Thoracic aorta (tissue), 2 donors: Measurements from ENCODE around the gene ZNF519. TPM values are rescaled to one million over a fixed set of nuclear protein-coding genes. Genes with fewer than 3 reads are reported as not detected.
"Not testable (repeated sequence)": the region's sequence is repeated elsewhere in the genome, so short reads cannot be mapped to it uniquely, and the experiment has no call there.

Experiments used
- ATAC-seq: fragments of 150-250 bp; one replicate; pipeline ENCODE4 v1.8.0; 2017; ENCODE audit warnings: low read depth; ENCODE audit not compliant: insufficient number of reproducible peaks, low FRiP score
- DNase-seq: peaks from one replicate; pipeline ENCODE4 v3.0.0-alpha.2; 2020; ENCODE audit warnings: low spot score
- H3K27ac ChIP-seq, 2 donors: fragments of 200-600 bp; sonication (generic); 1 replicate in 1 of 2; 2 replicates in 1 of 2; pipeline ENCODE4 v1.5.1; 2016; ENCODE audit warnings: mild to moderate bottlenecking in 2 of 2, moderate library complexity in 2 of 2
- H3K27me3 ChIP-seq: fragments of 200-600 bp; sonication (generic); replicated peaks from 2 replicates; pipeline ENCODE4 v1.6.0; 2016; ENCODE audit warnings: mild to moderate bottlenecking; ENCODE audit not compliant: insufficient read depth
- H3K36me3 ChIP-seq: fragments of 200-600 bp; sonication (generic); one replicate; pipeline ENCODE4 v1.5.1; 2016
- H3K4me1 ChIP-seq, 2 donors: fragments of 200-600 bp; sonication (generic); 1 replicate in 1 of 2; 2 replicates in 1 of 2; pipeline versions ENCODE4 v1.5.1 to v1.6.0; 2016; ENCODE audit warnings: low read depth in 2 of 2, mild to moderate bottlenecking in 1 of 2; ENCODE audit not compliant: control insufficient read depth in 1 of 2
- H3K4me3 ChIP-seq: fragments of 200-600 bp; sonication (generic); 2 replicates; pipeline ENCODE4 v1.5.1; 2016; ENCODE audit warnings: mild to moderate bottlenecking
- H3K9me3 ChIP-seq: fragments of 200-600 bp; sonication (generic); 2 replicates; pipeline ENCODE4 v1.5.1; 2016
- total RNA-seq, 2 donors: library from RNA; depleted of rRNA; stranded (reverse); fragments of >200 nt; gene quantifications; one replicate each; pipeline versions ENCODE4 v1.1.0 to v1.2.3, GENCODE V29; 2016

Gene ZNF519
- total RNA-seq, 2 donors from 2014 or later: 1.7 to 10.4 TPM

GRCh38 chr18:14171301-14172141, 39.3 kb upstream of the ZNF519 start:
- not testable (repeated sequence) for DNase-seq, H3K4me1 ChIP-seq, H3K4me3 ChIP-seq, H3K36me3 ChIP-seq, H3K9me3 ChIP-seq, ATAC-seq, H3K27me3 ChIP-seq, H3K27ac ChIP-seq

DNA sequence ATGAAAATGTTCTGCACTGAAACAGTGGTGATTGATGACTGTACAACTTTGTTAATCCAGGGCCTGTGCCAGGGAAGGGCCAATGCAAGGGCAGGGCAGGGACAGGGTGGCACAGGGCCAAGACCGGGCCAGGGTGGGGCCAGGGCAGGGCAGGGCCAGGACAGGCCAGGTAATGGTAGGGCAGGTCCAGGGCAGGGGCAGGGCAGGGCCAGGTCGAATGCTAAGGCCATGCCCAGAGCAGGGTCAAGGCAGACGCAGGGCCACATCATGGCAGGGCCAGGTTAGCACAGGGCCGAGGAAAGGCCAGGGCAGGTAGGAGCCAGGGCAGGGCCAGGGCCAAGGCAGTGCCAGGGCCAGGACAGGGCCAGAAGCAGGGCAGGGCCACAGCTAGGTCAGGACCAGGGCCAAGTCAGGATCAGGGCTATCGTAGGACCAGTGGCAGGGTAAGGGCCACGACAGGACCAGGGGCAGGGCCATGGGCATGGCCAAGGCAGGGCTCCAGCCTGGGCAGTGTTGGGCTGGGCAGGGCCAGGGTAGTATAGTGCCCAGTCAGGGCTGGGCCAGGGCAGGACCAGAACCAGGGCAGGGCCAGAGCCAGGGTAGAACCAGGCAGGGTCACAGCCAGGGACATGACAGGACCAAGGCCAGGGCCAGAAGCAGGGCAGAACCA, 38.3 kb upstream of the ZNF519 start:
- H3K4me1 ChIP-seq, DNase-seq, H3K4me3 ChIP-seq, H3K36me3 ChIP-seq, H3K27ac ChIP-seq, H3K27me3 ChIP-seq, H3K9me3 ChIP-seq, ATAC-seq: not testable (repeated sequence)

DNA sequence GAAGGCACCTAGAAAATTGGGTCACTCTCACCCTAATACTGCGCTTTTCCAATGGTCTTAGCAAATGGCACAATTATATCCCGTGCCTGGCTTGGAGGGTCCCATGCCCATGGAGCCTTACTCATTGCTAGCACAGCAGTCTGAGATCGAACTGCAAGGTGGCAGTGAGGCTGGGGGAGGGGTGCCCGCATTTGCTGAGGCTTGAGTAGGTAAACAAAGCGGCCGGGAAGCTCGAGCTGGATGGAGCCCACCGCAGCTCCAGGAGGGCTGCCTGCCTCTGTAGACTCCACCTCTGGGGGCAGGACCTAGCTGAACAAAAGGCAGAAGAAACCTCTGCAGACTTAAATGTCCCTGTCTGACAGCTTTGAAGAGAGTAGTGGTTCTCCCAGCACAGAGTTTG, 30.7 kb upstream of the ZNF519 start:
- not testable (repeated sequence) for H3K27me3 ChIP-seq, DNase-seq, H3K9me3 ChIP-seq, H3K4me3 ChIP-seq, H3K4me1 ChIP-seq, H3K36me3 ChIP-seq, ATAC-seq, H3K27ac ChIP-seq

DNA sequence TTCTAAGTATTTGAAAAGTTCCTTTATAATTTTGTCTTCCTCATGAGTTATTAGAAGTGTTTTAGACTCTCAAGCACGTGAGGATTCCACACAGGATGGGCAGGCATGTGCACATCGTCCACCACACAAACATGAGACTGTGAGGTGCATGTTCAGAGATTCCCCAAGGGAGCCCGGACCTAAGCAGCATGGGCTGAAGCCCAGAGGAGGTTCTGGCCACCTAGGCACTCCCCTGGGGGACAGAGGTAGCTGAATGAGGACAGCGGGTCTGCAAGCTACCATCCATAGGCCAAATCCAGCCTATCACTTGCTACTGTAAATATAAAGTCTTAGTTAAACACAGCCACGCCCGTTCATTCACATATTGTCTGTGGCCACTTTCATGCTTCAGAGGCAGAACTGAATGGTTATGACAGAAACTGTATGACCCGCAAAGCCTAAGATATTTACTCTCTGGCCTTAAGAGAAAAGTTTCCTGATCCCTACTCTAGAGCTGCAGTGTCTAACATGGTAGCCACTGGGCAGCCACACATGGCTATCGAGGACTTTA, 19.4 kb upstream of the ZNF519 start:
- not testable (repeated sequence) for H3K9me3 ChIP-seq, H3K4me3 ChIP-seq, H3K27ac ChIP-seq, ATAC-seq, DNase-seq, H3K4me1 ChIP-seq, H3K36me3 ChIP-seq, H3K27me3 ChIP-seq

DNA sequence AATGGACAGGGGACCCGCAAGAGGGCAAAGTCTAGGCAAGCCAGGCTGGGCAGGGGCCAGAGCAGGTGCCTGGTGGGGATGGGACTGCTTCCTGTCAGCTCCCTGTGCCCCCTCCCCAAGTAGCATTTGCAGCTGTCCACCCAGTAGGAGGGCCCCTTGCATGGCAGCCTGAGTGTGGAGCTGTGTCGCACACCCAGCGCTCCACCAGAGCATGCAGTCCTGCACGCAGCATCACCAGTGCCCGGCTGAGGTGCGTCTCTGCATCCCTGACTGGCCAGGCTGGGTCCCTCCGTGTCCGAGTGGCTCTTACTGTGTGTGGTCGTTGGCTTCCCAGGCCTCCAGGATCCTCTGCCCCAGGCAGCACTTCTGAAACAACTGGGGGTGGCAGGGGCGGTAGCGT, 18.5 kb upstream of the ZNF519 start:
- not testable (repeated sequence) for H3K36me3 ChIP-seq, ATAC-seq, H3K27ac ChIP-seq, DNase-seq, H3K9me3 ChIP-seq, H3K4me1 ChIP-seq, H3K4me3 ChIP-seq, H3K27me3 ChIP-seq

- H3K27me3 ChIP-seq, H3K4me3 ChIP-seq, H3K27ac ChIP-seq, DNase-seq, ATAC-seq, H3K9me3 ChIP-seq, H3K36me3 ChIP-seq, H3K4me1 ChIP-seq: not testable (repeated sequence)
Observed at GRCh38 chr18:14149916-14150420, 17.7 kb upstream of the ZNF519 start.

DNA sequence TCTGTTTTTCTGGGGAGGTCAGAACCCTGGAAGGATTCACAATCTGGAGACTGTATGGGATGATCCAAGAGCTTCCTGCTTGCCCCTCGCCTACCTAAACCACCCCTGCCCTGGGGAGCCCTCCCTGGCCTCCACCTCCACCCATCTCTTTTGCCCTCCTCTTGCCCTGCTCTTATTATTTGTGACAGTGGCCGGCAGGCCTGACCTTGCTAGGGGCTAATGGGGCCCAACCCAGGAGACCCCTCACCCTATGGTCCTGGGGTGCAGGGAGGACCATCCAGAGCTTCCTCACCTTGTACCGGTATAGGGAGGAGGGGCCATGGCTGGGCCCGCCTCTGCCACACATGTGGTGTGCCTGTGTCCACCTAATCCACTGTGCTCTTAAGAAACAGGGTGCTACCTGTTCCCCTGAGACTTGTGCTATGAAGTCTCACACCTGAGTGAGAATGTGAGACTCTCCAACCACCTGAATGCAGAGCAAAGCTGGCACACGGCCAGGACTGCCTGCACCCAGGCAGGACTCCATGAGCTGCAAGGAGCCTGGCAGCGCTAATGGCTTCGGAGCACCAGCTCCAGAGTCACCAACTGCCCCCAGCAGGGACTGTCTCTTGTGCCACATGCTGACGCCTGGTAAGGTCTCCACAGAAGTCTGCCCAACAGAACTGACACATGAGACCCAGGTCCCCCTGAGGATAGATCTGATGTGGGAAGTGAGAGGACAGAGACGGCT, 17.1 kb upstream of the ZNF519 start:
- ATAC-seq, DNase-seq: not testable (repeated sequence)

DNA sequence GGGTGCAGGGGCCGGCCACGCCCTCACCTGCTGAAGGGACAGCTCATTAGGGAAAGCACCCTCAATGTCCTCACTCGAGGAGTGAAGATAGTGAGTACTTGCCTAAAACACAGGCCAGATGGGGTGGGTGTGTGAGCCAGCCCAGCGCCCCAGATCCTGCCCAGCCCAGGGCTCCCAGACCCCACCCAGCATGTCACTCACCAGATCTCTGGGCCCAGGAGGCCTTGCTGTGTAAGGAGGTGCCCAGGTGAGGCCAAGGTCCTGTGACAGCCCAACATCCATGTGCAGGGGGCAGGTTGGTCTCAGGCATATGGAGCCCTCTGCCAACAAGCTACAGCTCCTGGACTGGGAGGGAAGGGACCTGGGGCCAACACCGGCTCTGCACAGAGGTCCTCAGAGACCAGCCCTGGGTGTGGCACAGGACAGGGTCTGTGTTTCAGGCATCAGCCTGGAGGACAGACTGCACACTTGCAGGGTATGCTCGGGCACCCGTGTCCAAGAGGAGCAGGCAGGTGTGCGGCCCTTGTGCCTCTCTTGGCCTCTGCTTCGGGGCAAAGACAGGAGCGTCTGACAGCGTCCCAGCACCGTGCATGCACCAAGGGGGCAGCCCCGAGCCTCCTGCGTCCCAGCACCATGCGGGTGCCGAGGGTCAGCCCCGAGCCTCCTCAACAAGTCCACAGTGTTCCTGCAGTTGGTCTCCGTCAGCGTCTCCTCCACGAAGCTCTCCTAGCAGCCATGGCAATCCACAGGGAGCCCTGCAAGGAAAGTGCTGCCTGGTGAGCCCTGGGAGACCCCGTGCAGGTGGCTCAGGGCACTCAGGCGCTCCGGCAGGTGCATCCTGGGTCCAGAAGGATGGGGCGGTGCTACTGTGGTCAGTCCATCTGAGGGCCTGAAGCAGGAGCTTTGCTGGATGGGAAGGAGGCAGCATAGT, 16.0 kb upstream of the ZNF519 start:
- not testable (repeated sequence) for H3K27me3 ChIP-seq, ATAC-seq, H3K9me3 ChIP-seq, H3K36me3 ChIP-seq, H3K4me3 ChIP-seq, DNase-seq, H3K27ac ChIP-seq, H3K4me1 ChIP-seq

More for the DNA sequence above, 17.1 kb upstream of the ZNF519 start:
- not testable (repeated sequence) for H3K27ac ChIP-seq, H3K4me3 ChIP-seq, H3K36me3 ChIP-seq, H3K27me3 ChIP-seq, H3K9me3 ChIP-seq, H3K4me1 ChIP-seq

DNA sequence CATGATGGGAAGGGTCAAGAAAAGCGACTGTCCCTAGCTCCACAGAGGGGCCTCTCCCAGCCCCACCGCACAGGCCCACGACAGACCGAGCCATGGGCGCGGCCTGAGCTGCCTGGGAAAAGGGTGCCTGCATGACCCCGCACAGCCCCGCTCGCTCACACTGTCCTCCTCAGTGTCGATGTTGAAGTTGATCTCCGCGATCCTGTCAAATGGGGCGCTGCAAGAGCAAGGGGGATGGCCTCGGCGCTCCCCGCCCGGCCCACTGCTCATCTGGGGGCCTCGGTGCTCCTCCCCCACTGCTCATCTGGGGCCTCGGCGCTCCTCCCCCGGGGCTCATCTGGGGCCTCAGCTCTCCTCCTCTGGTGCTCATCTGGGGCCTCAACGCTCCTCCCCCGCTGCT, 14.5 kb upstream of the ZNF519 start:
- H3K36me3 ChIP-seq, H3K27ac ChIP-seq, H3K9me3 ChIP-seq, DNase-seq, H3K27me3 ChIP-seq, H3K4me3 ChIP-seq, H3K4me1 ChIP-seq, ATAC-seq: not testable (repeated sequence)

DNA sequence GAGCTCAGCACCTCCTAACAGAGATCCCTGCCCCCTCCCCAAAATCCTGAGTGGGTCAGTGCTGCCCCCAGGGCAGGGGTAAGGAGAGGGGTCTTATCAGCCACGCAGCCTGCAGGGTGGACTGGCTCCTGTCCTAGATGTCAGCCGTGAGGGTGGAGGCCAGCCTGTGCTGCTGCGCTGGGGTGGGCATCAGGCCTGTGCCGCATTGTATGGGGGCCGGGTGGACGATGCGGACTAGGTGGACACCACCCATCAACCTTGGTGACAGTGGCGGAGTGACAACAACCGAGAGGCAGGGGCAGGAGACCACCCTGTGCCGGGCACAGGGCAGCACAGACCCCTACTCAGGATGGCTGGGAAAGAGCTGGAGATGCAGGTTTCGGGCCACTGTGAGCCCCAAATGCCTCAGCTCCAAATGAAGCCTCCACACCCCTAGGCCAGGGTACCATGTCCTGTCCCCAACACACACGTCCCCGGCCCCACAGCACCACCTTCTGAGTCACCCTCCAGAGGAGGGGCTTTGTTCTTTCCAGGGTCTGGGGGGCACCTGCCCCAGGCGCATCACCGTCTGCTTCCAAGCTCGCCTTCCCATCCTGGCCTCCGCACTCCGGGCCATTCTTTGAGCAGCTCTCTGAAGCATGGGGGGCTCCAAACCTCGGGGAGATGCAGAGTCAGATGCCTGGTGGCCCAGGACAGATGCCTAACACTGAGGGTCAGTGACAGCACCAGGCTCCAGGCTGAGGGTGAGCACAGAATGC, 13.5 kb upstream of the ZNF519 start:
- not testable (repeated sequence) for H3K27ac ChIP-seq, H3K9me3 ChIP-seq, ATAC-seq, DNase-seq, H3K4me3 ChIP-seq, H3K27me3 ChIP-seq, H3K4me1 ChIP-seq, H3K36me3 ChIP-seq

- not testable (repeated sequence) for H3K9me3 ChIP-seq, H3K36me3 ChIP-seq, H3K27me3 ChIP-seq, H3K27ac ChIP-seq, H3K4me3 ChIP-seq, DNase-seq, ATAC-seq, H3K4me1 ChIP-seq
Observed at GRCh38 chr18:14145021-14145420, 12.8 kb upstream of the ZNF519 start.
